Transverse colon (tissue), 4 donors: ENCODE measurements around the gene GDNF. TPM values are rescaled to one million over a fixed set of nuclear protein-coding genes. Genes with fewer than 3 reads are reported as not detected.

ENCODE experiments used
- DNase-seq: peaks from one replicate; pipeline ENCODE4 v3.0.0-alpha.2; 2019
- H3K27ac ChIP-seq, 4 donors: fragments of 200-600 bp; sonication (generic); 2 replicates each; pipeline ENCODE4 v1.5.1; 2016 to 2018; ENCODE audit warnings: inconsistent platforms in 4 of 4
- H3K27me3 ChIP-seq: fragments of 200-600 bp; sonication (generic); 2 replicates; pipeline ENCODE4 v1.5.1; 2017; ENCODE audit warnings: inconsistent platforms
- H3K36me3 ChIP-seq, 4 donors: fragments of 200-600 bp; sonication (generic); 2 replicates each; pipeline ENCODE4 v1.5.1; 2017 to 2019; ENCODE audit warnings: inconsistent platforms in 4 of 4
- H3K4me1 ChIP-seq, 4 donors: fragments of 200-600 bp; sonication (generic); 2 replicates each; pipeline ENCODE4 v1.5.1; 2017 to 2020; ENCODE audit warnings: inconsistent platforms in 4 of 4
- H3K4me3 ChIP-seq, 4 donors: fragments of 200-600 bp; sonication (generic); 1 replicate in 1 of 4; 2 replicates in 3 of 4; pipeline versions ENCODE4 v1.5.1 to v1.6.1; 2017 to 2019; ENCODE audit warnings: inconsistent platforms in 4 of 4
- H3K9me3 ChIP-seq, 2 donors: fragments of 200-600 bp; sonication (generic); 2 replicates each; pipeline ENCODE4 v1.5.1; 2017 to 2019; ENCODE audit warnings: inconsistent platforms in 2 of 2
- EP300 ChIP-seq: sonication (generic); formaldehyde crosslinking; IDR thresholded peaks from one replicate; pipeline ENCODE4 v1.6.1; 2017; ENCODE audit warnings: antibody characterized with exemption, low read depth
- POLR2A ChIP-seq: fragments of 450-650 bp; IDR thresholded peaks from one replicate; pipeline ENCODE4 v1.6.1; 2016; ENCODE audit warnings: antibody characterized with exemption, mild to moderate bottlenecking, moderate library complexity
- POLR2AphosphoS5 ChIP-seq, 3 donors: sonication (generic); formaldehyde crosslinking; IDR thresholded peaks; one replicate each; pipeline ENCODE4 v1.6.1; 2016; ENCODE audit warnings: antibody characterized with exemption in 3 of 3
- WGBS, 2 donors: methylation state at CpG; one replicate each; pipeline ENCODE4 v1.1.5; 2018; ENCODE audit warnings: low coverage in 1 of 2; 5-methylcytosine and 5-hydroxymethylcytosine counted together
- in situ Hi-C, 4 donors: fragments of 200-750 bp; cut with MboI; loops; one replicate each; pipeline versions ENCODE4 v1.15.0 to v1.15.1; 2017; ENCODE audit warnings: low sequenced_read_pairs in 3 of 4, low pct_ligation_motif_present in 1 of 4, low pct_unique_long_range_greater_than_20kb in 1 of 4
- intact Hi-C: fragments of 100-400 bp; cut with DNase I; formaldehyde crosslinking; loops from one replicate; pipeline ENCODE4 v1.15.1; 2023; ENCODE audit warnings: low total_unique reads
- total RNA-seq, 4 donors: library from RNA; depleted of rRNA; stranded (reverse); fragments of >200 nt; gene quantifications; one replicate each; pipeline ENCODE4 v1.1.0, GENCODE V29; 2016
- TF ChIP-seq, protein P1 (sequence below), 5 experiments: fragments of 200-600 bp in 3 of 5; fragments of 450-650 bp in 2 of 5; sonication (generic) in 3 of 5; IDR thresholded peaks; 1 replicate in 2 of 5; 2 replicates in 3 of 5; pipeline ENCODE4 v1.5.1; 2016 to 2017; ENCODE audit warnings: antibody characterized with exemption in 5 of 5, inconsistent platforms in 3 of 5, mild to moderate bottlenecking in 2 of 5, moderate library complexity in 1 of 5

Gene GDNF
- total RNA-seq, 4 donors from 2014 or later, result 0.80 to 2.4 (median 1.8) TPM

DNA sequence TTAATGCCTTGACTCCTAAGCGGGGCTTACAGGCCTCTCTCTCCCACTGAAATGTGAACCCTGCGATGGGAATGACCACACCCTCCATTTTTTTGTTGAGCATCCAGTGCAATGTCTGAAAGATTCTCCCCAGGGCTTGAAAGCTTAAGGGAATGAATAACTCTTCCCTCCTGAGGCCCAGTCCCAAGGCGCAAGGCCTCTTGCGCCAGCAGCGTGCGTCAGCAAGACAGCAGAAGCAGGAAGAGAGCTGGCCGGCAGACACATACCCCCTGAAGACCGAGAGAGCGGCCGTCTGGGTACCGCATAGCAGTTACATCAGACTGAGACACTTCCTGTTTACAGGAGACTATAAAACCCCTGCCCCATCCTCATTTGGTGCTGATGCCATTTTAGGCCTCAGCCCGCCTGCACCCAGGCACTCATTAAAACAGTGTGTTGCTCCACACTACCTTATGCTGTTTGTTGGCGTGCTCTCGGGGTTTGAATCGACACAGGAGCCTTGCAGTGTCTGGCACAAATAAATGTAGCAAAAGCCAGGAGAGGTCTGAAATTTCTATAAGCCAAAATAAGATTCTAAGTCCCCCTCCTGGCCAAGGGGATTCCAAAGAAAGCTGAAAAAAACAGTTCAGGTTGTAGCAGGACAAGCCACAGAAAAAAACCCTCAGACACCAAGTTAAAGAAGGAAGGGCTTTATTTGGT lies 62.3 kb downstream of the GDNF start:
- H3K27ac ChIP-seq, result peak overlapping the region; percentile 42 to 83 (median 78)
- peaks cover 8% of the 10 kb centered on the region in 2 donors for H3K9me3 ChIP-seq
- peaks cover 0 to 3% (median 0%) of the 10 kb centered on the region in 4 donors for H3K4me1 ChIP-seq
- no peaks in the 10 kb centered on the region for H3K27me3 ChIP-seq
- no peaks in the 10 kb centered on the region for H3K36me3 ChIP-seq
- in situ Hi-C loops (no loop called here), intact Hi-C loops (loop anchor here (5.0 kb wide), 1 partner anchor 60 kb away; no protein-coding TSS in a partner anchor)
- WGBS, 2 donors, result 80% methylated on average over 15 of the region's 15 CpGs; no CpG with 5 or more reads in 1 of the 2 donors
- H3K4me3 ChIP-seq, result no peak overlapping the region
- TF ChIP-seq POLR2AphosphoS5 (IDR thresholded peaks at IDR 0.05), result no peak
- no peak for TF ChIP-seq POLR2A
- TF ChIP-seq, protein P1, sequence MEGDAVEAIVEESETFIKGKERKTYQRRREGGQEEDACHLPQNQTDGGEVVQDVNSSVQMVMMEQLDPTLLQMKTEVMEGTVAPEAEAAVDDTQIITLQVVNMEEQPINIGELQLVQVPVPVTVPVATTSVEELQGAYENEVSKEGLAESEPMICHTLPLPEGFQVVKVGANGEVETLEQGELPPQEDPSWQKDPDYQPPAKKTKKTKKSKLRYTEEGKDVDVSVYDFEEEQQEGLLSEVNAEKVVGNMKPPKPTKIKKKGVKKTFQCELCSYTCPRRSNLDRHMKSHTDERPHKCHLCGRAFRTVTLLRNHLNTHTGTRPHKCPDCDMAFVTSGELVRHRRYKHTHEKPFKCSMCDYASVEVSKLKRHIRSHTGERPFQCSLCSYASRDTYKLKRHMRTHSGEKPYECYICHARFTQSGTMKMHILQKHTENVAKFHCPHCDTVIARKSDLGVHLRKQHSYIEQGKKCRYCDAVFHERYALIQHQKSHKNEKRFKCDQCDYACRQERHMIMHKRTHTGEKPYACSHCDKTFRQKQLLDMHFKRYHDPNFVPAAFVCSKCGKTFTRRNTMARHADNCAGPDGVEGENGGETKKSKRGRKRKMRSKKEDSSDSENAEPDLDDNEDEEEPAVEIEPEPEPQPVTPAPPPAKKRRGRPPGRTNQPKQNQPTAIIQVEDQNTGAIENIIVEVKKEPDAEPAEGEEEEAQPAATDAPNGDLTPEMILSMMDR (IDR thresholded peaks at IDR 0.05), result no peak
- no peak for TF ChIP-seq EP300
- peak; percentile 39 for DNase-seq

DNA sequence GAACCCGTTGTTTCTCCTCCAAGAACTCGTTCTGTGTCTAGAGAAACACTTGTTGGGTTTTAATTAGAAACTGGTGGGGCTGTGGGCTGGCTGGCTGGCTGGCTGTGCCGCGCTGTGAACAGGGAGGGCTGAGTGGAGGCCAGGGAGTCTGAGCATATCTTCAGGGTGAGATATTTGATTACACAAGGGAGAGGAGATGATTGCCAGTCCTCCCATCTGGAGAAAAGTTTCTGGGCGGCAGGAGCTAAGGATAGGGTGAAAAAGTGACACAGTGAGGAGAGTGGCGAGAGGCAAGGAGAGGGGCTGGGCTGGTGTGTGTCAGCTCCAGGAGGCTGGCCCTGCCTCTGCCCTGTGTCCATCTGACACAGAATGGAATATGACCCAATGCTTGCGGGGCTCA lies 63.0 kb downstream of the GDNF start:
- Histone ChIP-seq H3K4me3 (no peak overlapping the region), H3K27ac (peak overlapping the region; percentile 42 to 83 (median 78)), H3K27me3 (no peaks in the 10 kb centered on the region), H3K4me1 (peaks cover 0 to 3% (median 0%) of the 10 kb centered on the region in 4 donors), H3K36me3 (no peaks in the 10 kb centered on the region), H3K9me3 (peaks cover 8% of the 10 kb centered on the region in 2 donors)
- in situ Hi-C loops, result no loop called here
- intact Hi-C loops, result loop anchor here (5.0 kb wide), 1 partner anchor 60 kb away; no protein-coding TSS in a partner anchor
- TF ChIP-seq, protein P1 (IDR thresholded peaks at IDR 0.05), result no peak
- TF ChIP-seq POLR2A (no peak), POLR2AphosphoS5 (IDR thresholded peaks at IDR 0.05) (peak; percentile 28 to 63 (median 30)), EP300 (no peak)
- WGBS, 2 donors, result 69 to 87% methylated on average over 3 to 7 of the region's 7 CpGs
- peak; percentile 29 for DNase-seq

DNA sequence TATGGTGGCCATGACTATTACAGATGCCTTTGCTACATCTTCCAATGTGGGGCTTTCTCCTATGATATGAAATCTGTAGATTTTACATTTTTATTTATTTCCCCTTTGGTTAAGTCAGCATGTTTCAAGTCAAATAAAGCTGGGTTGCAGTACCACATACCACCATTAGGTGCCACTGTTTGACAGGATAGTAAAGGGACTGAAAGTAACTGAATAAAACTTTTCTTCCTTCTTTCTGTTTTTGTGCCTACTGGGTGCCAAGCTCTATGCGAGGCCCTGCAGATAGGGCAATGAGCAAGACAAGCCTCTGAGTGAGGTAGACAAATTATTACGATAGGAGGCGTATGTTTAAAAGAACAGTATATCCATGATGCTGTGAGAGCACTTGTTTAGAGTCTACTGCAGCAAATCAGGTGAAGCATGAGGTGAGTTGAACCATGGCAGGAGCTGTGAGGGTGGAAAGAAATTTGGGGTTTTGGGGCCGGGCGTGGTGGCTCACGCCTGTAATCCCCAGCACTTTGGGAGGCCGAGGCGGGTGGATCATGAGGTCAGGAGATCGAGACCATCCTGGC lies 64.8 kb downstream of the GDNF start:
- DNase-seq, result no peak
- TF ChIP-seq, protein P1 (IDR thresholded peaks at IDR 0.05), result peak in 4 of 5 experiments; percentile 24 to 56 (median 46)
- no peak for TF ChIP-seq POLR2AphosphoS5 (IDR thresholded peaks at IDR 0.05)
- no peak overlapping the region for H3K27ac ChIP-seq
- in situ Hi-C loops, result no loop called here
- intact Hi-C loops, result loop anchor here (5.0 kb wide), 1 partner anchor 62 kb away; no protein-coding TSS in a partner anchor
- peaks cover 0 to 8% (median 2%) of the 10 kb centered on the region in 4 donors for H3K4me1 ChIP-seq
- no peak overlapping the region for H3K4me3 ChIP-seq
- H3K27me3 ChIP-seq, result no peaks in the 10 kb centered on the region
- H3K9me3 ChIP-seq, result peaks cover 8% of the 10 kb centered on the region in 2 donors
- WGBS, 2 donors, result 96 to 98% methylated on average over 8 to 9 of the region's 9 CpGs
- H3K36me3 ChIP-seq, result no peaks in the 10 kb centered on the region

DNA sequence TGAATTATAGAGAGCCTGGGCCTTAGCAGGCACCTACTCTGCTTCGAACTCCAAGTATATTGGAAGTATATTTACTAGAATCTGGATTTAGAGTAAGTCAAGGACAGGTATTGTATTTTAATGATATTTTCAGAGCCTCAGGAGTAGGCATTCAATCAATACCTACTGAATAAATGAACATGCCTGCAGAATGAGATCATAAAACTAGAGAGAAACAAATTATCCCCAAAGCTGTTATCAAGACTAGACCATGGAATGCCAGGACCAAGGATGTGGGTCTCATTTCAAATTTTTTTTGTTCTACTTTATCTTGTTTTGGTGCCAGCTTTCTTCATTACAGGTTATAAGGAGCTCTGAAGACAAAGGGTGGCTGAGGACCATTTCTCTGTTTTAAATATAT lies 66.0 kb downstream of the GDNF start:
- Histone ChIP-seq H3K4me3 (no peak overlapping the region), H3K27me3 (no peaks in the 10 kb centered on the region), H3K4me1 (peaks cover 0 to 8% (median 2%) of the 10 kb centered on the region in 4 donors), H3K27ac (no peak overlapping the region), H3K9me3 (peaks cover 8% of the 10 kb centered on the region in 2 donors), H3K36me3 (no peaks in the 10 kb centered on the region)
- WGBS, 2 donors, result 80 to 100% methylated on average over 1 of the region's 1 CpG
- DNase-seq, result no peak
- TF ChIP-seq, protein P1 (IDR thresholded peaks at IDR 0.05), result no peak
- intact Hi-C loops (no loop called here), in situ Hi-C loops (no loop called here)
